ENCODE data around the gene TNFRSF4.

Gene TNFRSF4

GRCh38 chr1:1213345-1214265 is at the start of gene TNFRSF4:
Gene TNFRSF4, minus strand, starts transcription at chr1:1214153. Its CDS starts 26 bp downstream, at chr1:1214127.
- H3K4me3 ChIP-seq (ENCODE audit: low read depth, low read length): no peak within 1 kb of the TSS
- ChIA-PET POLR2A (no interaction called here), CTCF (no interaction called here)
- no peak for TF ChIP-seq CTCF (IDR thresholded peaks at IDR 0.05; ENCODE audit: insufficient read depth, low read length, missing control alignments)
- DNase-seq (ENCODE audit: low read depth, low spot score): no peak

DNA sequence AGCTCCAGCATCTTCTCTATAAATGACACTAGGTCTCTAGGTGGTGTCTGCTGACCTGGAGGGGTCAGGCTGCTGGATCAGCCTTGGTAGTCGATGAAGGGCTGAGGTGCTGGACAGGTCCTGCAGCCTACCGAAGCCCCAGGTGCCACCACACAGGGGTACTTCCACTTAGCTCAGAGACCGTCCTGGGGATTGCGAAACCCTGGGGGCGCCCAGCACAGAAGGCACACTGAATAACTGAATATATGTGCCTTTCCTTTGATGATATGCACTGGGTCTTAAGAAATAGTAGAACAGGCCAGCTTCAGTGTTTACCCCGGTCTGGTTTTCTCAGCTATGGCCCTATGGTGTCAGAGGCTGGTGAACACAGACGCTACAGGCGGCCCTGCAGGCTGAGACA is 48.8 kb upstream of the TNFRSF4 start:
- no peak for DNase-seq (ENCODE audit: low read depth, low spot score)
- TF ChIP-seq CTCF (IDR thresholded peaks at IDR 0.05; ENCODE audit: insufficient read depth, low read length, missing control alignments): no peak
- no peak overlapping the region for H3K4me3 ChIP-seq (ENCODE audit: low read depth, low read length)
- ChIA-PET POLR2A (interaction anchor here (0.6 kb wide), 1 partner anchor 161 kb away, joined by 4 read pairs; no protein-coding TSS in a partner anchor), CTCF (interaction anchor here (2.9 kb wide), 1 partner anchor 141 kb away, joined by 22 read pairs; no protein-coding TSS in a partner anchor)

- H3K4me3 ChIP-seq (ENCODE audit: low read depth, low read length): no peak overlapping the region
- TF ChIP-seq CTCF (IDR thresholded peaks at IDR 0.05; ENCODE audit: insufficient read depth, low read length, missing control alignments): no peak
- DNase-seq (ENCODE audit: low read depth, low spot score): no peak
- ChIA-PET CTCF (interaction anchor here (1.9 to 2.9 kb wide), 2 partner anchors 140 kb away, joined by 8 to 22 read pairs; no protein-coding TSS in a partner anchor), POLR2A (no interaction called here)
These were observed 48.1 kb upstream of the TNFRSF4 start for GRCh38 chr1:1262071-1262470.

- no peak for DNase-seq (ENCODE audit: low read depth, low spot score)
- CTCF ChIA-PET: interaction anchor here (1.1 to 1.9 kb wide), 2 partner anchors 11 to 139 kb away, joined by 3 to 8 read pairs; no protein-coding TSS in a partner anchor
- no peak overlapping the region for H3K4me3 ChIP-seq (ENCODE audit: low read depth, low read length)
- no peak for TF ChIP-seq CTCF (IDR thresholded peaks at IDR 0.05; ENCODE audit: insufficient read depth, low read length, missing control alignments)
- POLR2A ChIA-PET: no interaction called here
These were observed 47.0 kb upstream of the TNFRSF4 start for GRCh38 chr1:1260843-1261560.

- ChIA-PET POLR2A (interaction anchor here (0.7 kb wide), 1 partner anchor 194 kb away, joined by 3 read pairs; no protein-coding TSS in a partner anchor), CTCF (interaction anchor here (1.0 to 1.9 kb wide), 3 partner anchors 9 to 138 kb away, joined by 3 to 8 read pairs (median 3); no protein-coding TSS in a partner anchor)
- DNase-seq (ENCODE audit: low read depth, low spot score): no peak
These were observed 46.1 kb upstream of the TNFRSF4 start for GRCh38 chr1:1259951-1260600.

More at GRCh38 chr1:1259951-1260600, 46.1 kb upstream of the TNFRSF4 start:
- no peak for TF ChIP-seq CTCF (IDR thresholded peaks at IDR 0.05; ENCODE audit: insufficient read depth, low read length, missing control alignments)
- H3K4me3 ChIP-seq (ENCODE audit: low read depth, low read length): no peak overlapping the region
